Colonic mucosa (tissue), 4 donors: ENCODE measurements around the gene KLRD1. TPM values are rescaled to one million over a fixed set of nuclear protein-coding genes. Genes with fewer than 3 reads are reported as not detected.
A peak's percentile ranks its signal among the peaks of the same experiment; 100 is the strongest.
"Not testable (repeated sequence)": the region's sequence is repeated elsewhere in the genome, so short reads cannot be mapped to it uniquely, and the experiment has no call there.

Experiments
- DNase-seq: peaks from one replicate; pipeline ENCODE4 v3.0.0-alpha.2; 2020
- H3K27ac ChIP-seq: fragments of 200-600 bp; one replicate; pipeline ENCODE4 v1.8.0; 2021
- H3K27me3 ChIP-seq: fragments of 200-600 bp; one replicate; pipeline ENCODE4 v1.8.0; 2021
- H3K36me3 ChIP-seq: fragments of 200-600 bp; one replicate; pipeline ENCODE4 v1.8.0; 2021
- H3K4me1 ChIP-seq: fragments of 200-600 bp; one replicate; pipeline ENCODE4 v1.8.0; 2021; ENCODE audit warnings: mild to moderate bottlenecking
- H3K4me3 ChIP-seq: fragments of 200-600 bp; one replicate; pipeline ENCODE4 v1.8.0; 2021
- H3K9ac ChIP-seq, 2 donors: one replicate each; pipeline ENCODE4 v1.7.0; 2013; ENCODE audit warnings: control low read depth in 2 of 2, low read depth in 2 of 2, low read length in 2 of 2
- H3K9me3 ChIP-seq: fragments of 200-600 bp; one replicate; pipeline ENCODE4 v1.8.0; 2021
- CTCF ChIP-seq: fragments of 200-600 bp; IDR thresholded peaks from one replicate; pipeline ENCODE4 v1.8.0; 2022; ENCODE audit warnings: antibody characterized with exemption, mild to moderate bottlenecking
- intact Hi-C: fragments of 100-400 bp; cut with DNase I; formaldehyde crosslinking; loops from one replicate; pipeline ENCODE4 v1.14.1; 2022
- total RNA-seq, 2 donors: library from RNA; stranded (reverse); fragmentation: NEBNext Ultra II Directional in 1 of 2; extraction: Animal tissue kit (Norgen Biotek cat#: 25700) in 1 of 2; gene quantifications; one replicate each; pipeline ENCODE4 v1.2.1, GENCODE V29; 2021
- donor health status: healthy.
- donor health status: DM: no; HTN: no; CAD: no.
- donor health status: DM: no; HTN: no; CAD: no.

Gene KLRD1
- total RNA-seq, 2 donors from 2014 or later, result 1.1 to 1.5 TPM

DNA sequence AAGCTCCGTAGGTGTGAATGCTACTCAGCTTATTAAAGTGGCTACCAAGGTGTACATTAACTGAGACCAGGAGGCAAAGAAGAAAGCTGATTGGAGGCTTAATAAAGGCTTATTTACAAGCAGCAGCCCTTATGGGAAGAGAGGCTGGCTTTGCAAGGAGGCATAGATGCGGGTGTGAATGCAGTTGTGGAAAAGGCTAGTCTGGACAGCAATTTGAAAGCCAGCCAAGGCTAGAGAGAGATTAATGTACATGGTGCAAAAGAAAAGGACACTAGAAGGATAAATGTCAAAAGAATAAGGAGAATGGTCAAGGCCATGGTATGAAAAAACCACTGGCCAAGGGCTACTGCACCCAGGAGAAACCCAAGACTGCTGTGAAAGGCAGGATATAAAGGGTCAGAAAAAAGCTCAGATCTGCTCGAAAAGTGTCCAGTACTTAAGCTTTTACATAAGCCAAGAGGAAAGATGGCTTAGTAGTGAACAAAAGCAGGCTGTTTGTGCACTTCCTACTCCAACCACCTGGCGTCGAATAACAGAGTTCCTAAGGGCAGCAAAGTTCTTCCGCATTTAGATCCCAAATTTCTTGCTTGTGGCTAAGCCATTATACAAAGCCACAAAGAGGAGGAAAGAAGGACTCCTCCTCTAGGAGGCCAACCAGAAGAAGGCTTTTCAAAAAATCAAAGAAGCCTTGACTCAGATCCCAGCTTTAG lies 58.2 kb downstream of the KLRD1 start:
- Histone ChIP-seq H3K36me3 (no peaks in the 10 kb centered on the region), H3K27me3 (no peaks in the 10 kb centered on the region), H3K9ac (peak overlapping the region in 1 of 2 donors; percentile 84), H3K9me3 (no peaks in the 10 kb centered on the region), H3K27ac (peak overlapping the region; percentile 85), H3K4me3 (peak overlapping the region; percentile 28), H3K4me1 (peaks cover 6% of the 10 kb centered on the region)
- TF ChIP-seq CTCF, result peak; percentile 17
- DNase-seq, result no peak
- intact Hi-C loops, result no loop called here

DNA sequence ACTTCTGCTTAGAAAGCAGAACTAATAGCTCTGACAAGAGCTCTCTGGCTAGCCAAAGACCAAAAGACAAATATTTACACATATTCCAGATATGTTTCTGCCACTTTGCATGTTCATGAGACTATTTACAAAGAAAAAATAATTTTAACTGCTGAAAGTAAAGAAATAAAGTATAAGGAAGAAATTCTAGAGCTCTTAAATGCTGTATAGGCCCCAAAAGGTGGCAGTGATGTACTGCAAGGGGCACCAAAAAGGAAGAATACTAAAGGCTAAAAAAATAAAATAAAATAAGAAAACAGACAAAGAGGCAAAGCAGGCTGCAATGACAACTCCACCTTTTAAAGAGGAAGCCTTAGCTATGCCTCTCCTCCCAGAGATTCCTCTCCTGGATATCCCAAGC lies 59.2 kb downstream of the KLRD1 start:
- H3K27me3 ChIP-seq, result no peaks in the 10 kb centered on the region
- no peaks in the 10 kb centered on the region for H3K36me3 ChIP-seq
- intact Hi-C loops, result no loop called here
- H3K27ac ChIP-seq, result peak overlapping the region; percentile 85
- no peak for TF ChIP-seq CTCF
- H3K4me1 ChIP-seq, result peaks cover 6% of the 10 kb centered on the region
- DNase-seq, result no peak
- no peak overlapping the region for H3K4me3 ChIP-seq
- H3K9me3 ChIP-seq, result no peaks in the 10 kb centered on the region
- H3K9ac ChIP-seq, result no peak overlapping the region

- intact Hi-C loops, H3K36me3 ChIP-seq, H3K27me3 ChIP-seq, H3K9ac ChIP-seq, H3K4me1 ChIP-seq, H3K9me3 ChIP-seq, DNase-seq, H3K27ac ChIP-seq, H3K4me3 ChIP-seq: not testable (repeated sequence)
Measured at GRCh38 chr12:10367714-10368113, 60.0 kb downstream of the KLRD1 start.

GRCh38 chr12:10368206-10369171 lies 60.8 kb downstream of the KLRD1 start:
- no peak for TF ChIP-seq CTCF
- H3K4me1 ChIP-seq, result no peaks in the 10 kb centered on the region
- H3K4me3 ChIP-seq, result no peak overlapping the region
- no peaks in the 10 kb centered on the region for H3K27me3 ChIP-seq
- intact Hi-C loops, result no loop called here
- no peaks in the 10 kb centered on the region for H3K36me3 ChIP-seq
- no peak for DNase-seq
- no peaks in the 10 kb centered on the region for H3K9me3 ChIP-seq
- H3K9ac ChIP-seq, result no peak overlapping the region
- H3K27ac ChIP-seq, result no peak overlapping the region

DNA sequence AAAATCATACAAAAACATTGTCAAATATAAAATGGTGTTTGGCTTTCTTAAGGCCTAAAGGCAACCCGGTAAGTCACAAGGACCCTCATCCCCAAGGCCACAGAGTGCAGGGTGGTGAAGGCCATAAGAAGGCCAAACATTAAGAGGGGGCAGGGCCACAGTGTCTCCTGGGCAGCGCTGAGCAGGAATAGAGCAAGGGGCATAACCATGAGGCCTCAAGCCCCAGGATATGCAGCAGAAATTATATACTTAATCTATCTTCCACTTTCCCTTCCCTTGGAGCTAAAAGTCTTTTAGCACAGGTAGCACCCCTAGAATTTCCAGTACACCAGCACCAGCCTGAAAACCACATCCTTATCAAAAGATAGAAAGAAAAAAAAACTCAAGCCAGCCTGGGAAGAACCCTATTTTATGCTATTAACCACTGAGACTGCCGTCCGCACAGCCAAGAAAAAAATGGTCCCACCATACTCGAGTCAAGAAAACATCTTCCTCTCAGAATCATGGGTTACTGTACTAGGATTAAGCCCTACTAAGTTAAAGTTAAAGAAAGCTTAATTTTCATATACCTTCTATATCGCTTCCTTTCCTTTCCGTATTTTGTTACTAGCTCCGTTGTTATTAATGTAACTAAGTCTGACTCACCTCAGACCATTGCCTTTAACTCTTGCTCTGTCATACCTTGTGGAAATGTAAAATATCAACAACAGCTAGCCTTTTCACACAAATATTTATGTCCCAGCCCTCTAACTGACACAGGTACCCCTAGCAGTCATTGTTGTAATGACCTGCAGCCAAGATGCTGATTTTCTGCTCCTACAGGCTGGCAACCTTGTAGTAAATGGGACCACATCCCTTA lies 62.1 kb downstream of the KLRD1 start:
- Histone ChIP-seq H3K9me3 (no peaks in the 10 kb centered on the region), H3K9ac (no peak overlapping the region), H3K27me3 (no peaks in the 10 kb centered on the region), H3K36me3 (no peaks in the 10 kb centered on the region), H3K4me1 (no peaks in the 10 kb centered on the region), H3K4me3 (no peak overlapping the region), H3K27ac (no peak overlapping the region)
- DNase-seq, result no peak
- intact Hi-C loops, result no loop called here
- no peak for TF ChIP-seq CTCF

- intact Hi-C loops, H3K9me3 ChIP-seq, H3K27me3 ChIP-seq, H3K4me3 ChIP-seq, H3K36me3 ChIP-seq, DNase-seq, H3K4me1 ChIP-seq: not testable (repeated sequence)
- H3K9ac ChIP-seq, result peak overlapping the region in 1 of 2 donors; percentile 3
- peak overlapping the region; percentile 80 for H3K27ac ChIP-seq
Measured at GRCh38 chr12:10371893-10372535, 64.3 kb downstream of the KLRD1 start.
